Endothelial cell of umbilical vein (primary cell): ENCODE measurements around the gene GAGE12D.
"Not testable (repeated sequence)": the region's sequence is repeated elsewhere in the genome, so short reads cannot be mapped to it uniquely, and the experiment has no call there.

Experiments
- EZH2 ChIP-seq: IDR thresholded peaks from 2 replicates; pipeline ENCODE4 v1.6.1; 2012; ENCODE audit warnings: borderline replicate concordance, low read depth, mild to moderate bottlenecking, moderate library complexity, low read length, inconsistent platforms; ENCODE audit not compliant: severe bottlenecking
- FOS ChIP-seq: IDR thresholded peaks from 2 replicates; pipeline ENCODE4 v1.6.1; 2011; ENCODE audit warnings: mild to moderate bottlenecking, low read length, moderate library complexity, borderline replicate concordance; ENCODE audit not compliant: insufficient read depth
- GATA2 ChIP-seq: IDR thresholded peaks from 2 replicates; pipeline ENCODE4 v1.7.0; 2011; ENCODE audit warnings: low read depth, mild to moderate bottlenecking, moderate library complexity, mixed read lengths, low read length; ENCODE audit not compliant: insufficient read length, insufficient read depth
- MAX ChIP-seq: IDR thresholded peaks from 2 replicates; pipeline ENCODE4 v1.6.1; 2011; ENCODE audit not compliant: insufficient read depth, insufficient read length
- POLR2A ChIP-seq: IDR thresholded peaks from 2 replicates; pipeline ENCODE4 v1.6.1; 2012; ENCODE audit warnings: low read depth, mild to moderate bottlenecking, control low read depth, low read length
- POLR2AphosphoS5 ChIP-seq: IDR thresholded peaks from 2 replicates; pipeline ENCODE4 v1.6.1; 2012; ENCODE audit warnings: low read depth, mild to moderate bottlenecking, control low read depth, low read length, moderate library complexity; ENCODE audit not compliant: insufficient read depth
- TF ChIP-seq, protein P1 (sequence below), 2 donors: IDR thresholded peaks; 1 replicate in 1 of 2; 2 replicates in 1 of 2; pipeline ENCODE4 v1.5.1; 2011; ENCODE audit warnings: low read length in 2 of 2, mild to moderate bottlenecking in 2 of 2, moderate library complexity in 2 of 2, control low read depth in 1 of 2, inconsistent platforms in 1 of 2, low read depth in 1 of 2; ENCODE audit not compliant: insufficient read depth in 1 of 2; ENCODE audit errors: extremely low read depth in 1 of 2

DNA sequence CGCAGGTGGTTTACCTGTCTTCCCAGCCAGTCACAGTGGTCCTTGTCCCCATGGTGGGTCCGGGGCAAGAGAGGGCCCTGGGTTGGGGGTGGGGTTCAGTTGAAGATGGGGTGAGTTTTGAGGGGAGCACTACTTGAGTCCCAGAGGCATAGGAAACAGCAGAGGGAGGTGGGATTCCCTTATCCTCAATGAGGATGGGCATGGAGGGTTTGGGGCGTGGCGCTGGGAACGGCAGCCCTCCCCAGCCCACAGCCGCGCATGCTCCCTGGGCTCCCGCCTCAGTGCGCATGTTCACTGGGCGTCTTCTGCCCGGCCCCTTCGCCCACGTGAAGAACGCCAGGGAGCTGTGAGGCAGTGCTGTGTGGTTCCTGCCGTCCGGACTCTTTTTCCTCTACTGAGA is at the start of gene GAGE12D:
- TF ChIP-seq, protein P1, sequence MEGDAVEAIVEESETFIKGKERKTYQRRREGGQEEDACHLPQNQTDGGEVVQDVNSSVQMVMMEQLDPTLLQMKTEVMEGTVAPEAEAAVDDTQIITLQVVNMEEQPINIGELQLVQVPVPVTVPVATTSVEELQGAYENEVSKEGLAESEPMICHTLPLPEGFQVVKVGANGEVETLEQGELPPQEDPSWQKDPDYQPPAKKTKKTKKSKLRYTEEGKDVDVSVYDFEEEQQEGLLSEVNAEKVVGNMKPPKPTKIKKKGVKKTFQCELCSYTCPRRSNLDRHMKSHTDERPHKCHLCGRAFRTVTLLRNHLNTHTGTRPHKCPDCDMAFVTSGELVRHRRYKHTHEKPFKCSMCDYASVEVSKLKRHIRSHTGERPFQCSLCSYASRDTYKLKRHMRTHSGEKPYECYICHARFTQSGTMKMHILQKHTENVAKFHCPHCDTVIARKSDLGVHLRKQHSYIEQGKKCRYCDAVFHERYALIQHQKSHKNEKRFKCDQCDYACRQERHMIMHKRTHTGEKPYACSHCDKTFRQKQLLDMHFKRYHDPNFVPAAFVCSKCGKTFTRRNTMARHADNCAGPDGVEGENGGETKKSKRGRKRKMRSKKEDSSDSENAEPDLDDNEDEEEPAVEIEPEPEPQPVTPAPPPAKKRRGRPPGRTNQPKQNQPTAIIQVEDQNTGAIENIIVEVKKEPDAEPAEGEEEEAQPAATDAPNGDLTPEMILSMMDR (IDR thresholded peaks at IDR 0.05; ENCODE audit: extremely low read depth in 1 of 2, insufficient read depth in 1 of 2, low read depth in 1 of 2, low read length in 2 of 2): not testable (repeated sequence)
- TF ChIP-seq GATA2, MAX, POLR2A, EZH2, POLR2AphosphoS5, FOS: not testable (repeated sequence)
